Keratinocyte (primary cell): Measurements from ENCODE around the gene RDH12. TPM values are rescaled to one million over a fixed set of nuclear protein-coding genes. Genes with fewer than 3 reads are reported as not detected.

Source experiments
- DNase-seq: peaks from one replicate; pipeline ENCODE4 v3.0.0-alpha.2; 2011; ENCODE audit warnings: low read depth, missing footprints, low spot score
- FAIRE-seq: peaks from 2 replicates; lab custom pipeline; 2011; peaks lifted over from hg19 to GRCh38; lab: Jason Lieb, UNC
- H2AFZ ChIP-seq: 2 replicates; pipeline ENCODE4 v1.6.0; 2012; ENCODE audit warnings: low read length, control low read depth, inconsistent platforms; ENCODE audit not compliant: control insufficient read depth
- H3K27ac ChIP-seq: 2 replicates; pipeline ENCODE4 v1.5.1; 2011; ENCODE audit warnings: low read length; ENCODE audit not compliant: control insufficient read depth, insufficient read depth
- H3K27me3 ChIP-seq: 3 replicates; pipeline ENCODE4 v1.6.0; 2011; ENCODE audit warnings: low read length; ENCODE audit not compliant: control insufficient read depth, insufficient read depth; ENCODE audit errors: extremely low read depth
- H3K36me3 ChIP-seq, 2 experiments: 2 replicates in 1 of 2; 3 replicates in 1 of 2; pipeline ENCODE4 v1.5.1; 2011; ENCODE audit warnings: low read length in 2 of 2, mild to moderate bottlenecking in 1 of 2; ENCODE audit not compliant: control insufficient read depth in 2 of 2, insufficient read depth in 2 of 2; ENCODE audit errors: extremely low read depth in 1 of 2
- H3K4me1 ChIP-seq: 3 replicates; pipeline ENCODE4 v1.5.1; 2011; ENCODE audit warnings: low read length; ENCODE audit not compliant: control insufficient read depth, insufficient read depth; ENCODE audit errors: extremely low read depth
- H3K4me2 ChIP-seq: 3 replicates; pipeline ENCODE4 v1.6.0; 2011; ENCODE audit warnings: low read depth, low read length; ENCODE audit not compliant: control insufficient read depth, insufficient read depth; ENCODE audit errors: extremely low read depth
- H3K4me3 ChIP-seq, 3 experiments: fragments of 200-600 bp in 1 of 3; sonication (generic) in 1 of 3; 2 replicates in 2 of 3; 3 replicates in 1 of 3; pipeline ENCODE4 v1.5.1; 2011 to 2016; ENCODE audit warnings: low read length in 3 of 3, mild to moderate bottlenecking in 3 of 3, control low read depth in 2 of 3, inconsistent platforms in 1 of 3, low read depth in 1 of 3, mixed read lengths in 1 of 3, mixed run types in 1 of 3, moderate library complexity in 1 of 3; ENCODE audit not compliant: control insufficient read depth in 2 of 3, insufficient read depth in 2 of 3; ENCODE audit errors: extremely low read depth in 1 of 3
- H3K79me2 ChIP-seq: 2 replicates; pipeline ENCODE4 v1.6.0; 2012; ENCODE audit warnings: low read length; ENCODE audit not compliant: control insufficient read depth, insufficient read depth
- H3K9ac ChIP-seq: 3 replicates; pipeline ENCODE4 v1.6.0; 2011; ENCODE audit warnings: low read length; ENCODE audit not compliant: control insufficient read depth, insufficient read depth; ENCODE audit errors: extremely low read depth
- H3K9me1 ChIP-seq: 3 replicates; pipeline ENCODE4 v1.6.0; 2011; ENCODE audit warnings: low read length; ENCODE audit not compliant: control insufficient read depth, insufficient read depth; ENCODE audit errors: extremely low read depth
- H3K9me3 ChIP-seq: 2 replicates; pipeline ENCODE4 v1.5.1; 2012; ENCODE audit warnings: low read depth, low read length; ENCODE audit not compliant: control insufficient read depth
- H4K20me1 ChIP-seq: 3 replicates; pipeline ENCODE4 v1.6.0; 2011; ENCODE audit warnings: low read length; ENCODE audit not compliant: control insufficient read depth, insufficient read depth; ENCODE audit errors: extremely low read depth
- EZH2 ChIP-seq: IDR thresholded peaks from one replicate; pipeline ENCODE4 v1.6.1; 2012; ENCODE audit warnings: inconsistent platforms, mild to moderate bottlenecking, low read length, moderate library complexity
- dilution Hi-C: fragments of 300-500 bp; cut with MboI; formaldehyde crosslinking; loops from one replicate; pipeline ENCODE4 v1.7.0; 2020; ENCODE audit warnings: low sequenced_read_pairs; ENCODE audit not compliant: extremely low pct_ligation_motif_present
- polyA plus RNA-seq, 5 experiments: library from polyadenylated mRNA; depleted of rRNA in 3 of 5; stranded (reverse) in 3 of 5; stranded (forward) in 1 of 5; unstranded in 1 of 5; fragments of >200 nt; gene quantifications; 1 replicate in 1 of 5; 2 replicates in 3 of 5; 3 replicates in 1 of 5; pipeline versions ENCODE4 v1.2.1 to v1.2.3, GENCODE V29; 2011 to 2012; ENCODE audit warnings: missing spikeins in 2 of 5, low read depth in 1 of 5, low replicate concordance in 1 of 5
- small RNA-seq, 3 experiments: library from RNA; depleted of rRNA; stranded (forward); fragments of <200 nt; gene quantifications; one replicate each; pipeline ENCODE3, GENCODE V24; 2012; ENCODE audit warnings: low read depth in 3 of 3, low replicate concordance in 1 of 3; ENCODE audit not compliant: insufficient read length in 3 of 3
- TF ChIP-seq, protein P1 (sequence below), 3 experiments: IDR thresholded peaks in 1 of 3; conservative IDR thresholded peaks in 1 of 3; optimal IDR thresholded peaks in 1 of 3; 2 replicates in 2 of 3; 3 replicates in 1 of 3; pipeline versions ENCODE3 to v1.5.1; 2011; ENCODE audit warnings: low read length in 3 of 3, mild to moderate bottlenecking in 3 of 3, moderate library complexity in 2 of 3, control low read depth in 1 of 3, inconsistent platforms in 1 of 3; ENCODE audit not compliant: insufficient read depth in 2 of 3; ENCODE audit errors: extremely low read depth in 1 of 3

The RDH12 gene
- polyA plus RNA-seq, 1 donor (not counting 4 experiments of a cell fraction or from before 2014, with no cell fraction given): 0.98 TPM

DNA sequence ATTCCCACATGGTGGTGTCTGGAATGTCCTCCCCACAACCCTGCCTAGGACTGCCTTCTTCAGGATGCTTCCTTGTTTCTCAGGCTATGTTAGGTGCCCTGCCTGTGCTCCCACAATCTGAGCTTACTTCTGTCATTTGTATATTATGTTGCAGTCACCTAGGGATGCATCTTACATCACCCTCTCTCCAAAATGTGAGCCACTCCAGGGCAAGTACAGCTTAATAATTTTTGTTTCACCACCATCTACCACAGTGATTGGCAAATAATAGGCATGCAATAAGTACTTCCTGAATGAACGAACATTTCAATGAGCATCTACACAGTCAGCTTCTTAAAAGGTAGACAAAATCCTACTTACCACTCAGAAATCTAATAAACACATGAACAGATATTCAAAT is 77.1 kb downstream of the RDH12 start:
- DNase-seq (no peak), FAIRE-seq (no peak)
- Histone ChIP-seq H3K4me3 (no peak overlapping the region), H3K27ac (no peak overlapping the region), H4K20me1 (no peaks in the 10 kb centered on the region), H3K9me1 (no peaks in the 10 kb centered on the region), H3K9ac (no peak overlapping the region), H3K9me3 (no peaks in the 10 kb centered on the region), H3K79me2 (no peaks in the 10 kb centered on the region), H2AFZ (no peak overlapping the region), H3K4me2 (no peak overlapping the region), H3K4me1 (no peaks in the 10 kb centered on the region), H3K36me3 (peaks cover 23 to 40% of the 10 kb centered on the region in 2 experiments), H3K27me3 (no peaks in the 10 kb centered on the region)
- dilution Hi-C loops: no loop called here
- TF ChIP-seq EZH2: no peak
- TF ChIP-seq, protein P1, sequence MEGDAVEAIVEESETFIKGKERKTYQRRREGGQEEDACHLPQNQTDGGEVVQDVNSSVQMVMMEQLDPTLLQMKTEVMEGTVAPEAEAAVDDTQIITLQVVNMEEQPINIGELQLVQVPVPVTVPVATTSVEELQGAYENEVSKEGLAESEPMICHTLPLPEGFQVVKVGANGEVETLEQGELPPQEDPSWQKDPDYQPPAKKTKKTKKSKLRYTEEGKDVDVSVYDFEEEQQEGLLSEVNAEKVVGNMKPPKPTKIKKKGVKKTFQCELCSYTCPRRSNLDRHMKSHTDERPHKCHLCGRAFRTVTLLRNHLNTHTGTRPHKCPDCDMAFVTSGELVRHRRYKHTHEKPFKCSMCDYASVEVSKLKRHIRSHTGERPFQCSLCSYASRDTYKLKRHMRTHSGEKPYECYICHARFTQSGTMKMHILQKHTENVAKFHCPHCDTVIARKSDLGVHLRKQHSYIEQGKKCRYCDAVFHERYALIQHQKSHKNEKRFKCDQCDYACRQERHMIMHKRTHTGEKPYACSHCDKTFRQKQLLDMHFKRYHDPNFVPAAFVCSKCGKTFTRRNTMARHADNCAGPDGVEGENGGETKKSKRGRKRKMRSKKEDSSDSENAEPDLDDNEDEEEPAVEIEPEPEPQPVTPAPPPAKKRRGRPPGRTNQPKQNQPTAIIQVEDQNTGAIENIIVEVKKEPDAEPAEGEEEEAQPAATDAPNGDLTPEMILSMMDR (optimal IDR thresholded peaks at IDR 0.05 in 1 of 3, IDR thresholded peaks at IDR 0.05 in 1 of 3, conservative IDR thresholded peaks at IDR 0.05 in 1 of 3; ENCODE audit: extremely low read depth in 1 of 3, insufficient read depth in 2 of 3, low read length in 3 of 3): no peak

DNA sequence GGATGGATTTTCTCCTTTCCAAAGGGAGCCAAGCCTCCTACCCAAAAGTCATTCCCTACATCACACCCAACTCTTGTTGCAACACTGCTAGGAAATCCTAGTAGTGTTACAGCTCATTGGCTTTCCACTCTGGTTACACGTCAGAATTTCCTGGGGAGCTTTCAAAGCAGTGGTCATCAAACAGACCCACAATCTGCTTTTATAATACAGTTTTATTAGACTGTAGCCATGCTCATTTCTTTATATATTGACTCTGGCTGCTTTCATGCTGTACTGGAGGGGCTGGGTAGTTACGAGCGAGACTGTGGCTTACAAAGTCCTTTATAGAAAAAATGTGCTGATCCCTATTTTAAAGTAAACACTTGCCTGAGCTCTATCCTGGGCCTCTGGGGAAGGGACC is 80.4 kb downstream of the RDH12 start:
- no peaks in the 10 kb centered on the region for H3K9me1 ChIP-seq
- FAIRE-seq (no peak), DNase-seq (no peak)
- TF ChIP-seq, protein P1 (optimal IDR thresholded peaks at IDR 0.05 in 1 of 3, IDR thresholded peaks at IDR 0.05 in 1 of 3, conservative IDR thresholded peaks at IDR 0.05 in 1 of 3; ENCODE audit: extremely low read depth in 1 of 3, insufficient read depth in 2 of 3, low read length in 3 of 3): no peak
- TF ChIP-seq EZH2: no peak
- no peaks in the 10 kb centered on the region for H3K9me3 ChIP-seq
- no peak overlapping the region for H3K4me2 ChIP-seq
- H2AFZ ChIP-seq: no peak overlapping the region
- no peaks in the 10 kb centered on the region for H4K20me1 ChIP-seq
- no peaks in the 10 kb centered on the region for H3K79me2 ChIP-seq
- H3K4me1 ChIP-seq: no peaks in the 10 kb centered on the region
- no peak overlapping the region for H3K9ac ChIP-seq
- no peak overlapping the region for H3K4me3 ChIP-seq
- dilution Hi-C loops: no loop called here
- no peaks in the 10 kb centered on the region for H3K27me3 ChIP-seq
- H3K36me3 ChIP-seq: peaks cover 29 to 47% of the 10 kb centered on the region in 2 experiments
- no peak overlapping the region for H3K27ac ChIP-seq

Small RNAs within 50 kb of the gene (small RNA-seq; reads per million reads assigned to genes)
- gene AL049779.3: 0 reads per million in 3 experiments
- gene RN7SL369P: 0 reads per million in 3 experiments
- gene RNA5SP386: 0 reads per million in 3 experiments

Other genes starting within 250 kb of the RDH12 start
- 1.0 to 1.7 TPM (median 1.5 TPM) in 3 replicates for gene TMEM229B, start 213.2 kb upstream of the RDH12 start, polyA plus RNA-seq
- 2.6 to 4.4 TPM (median 2.9 TPM) in 3 replicates for gene PLEKHH1, start 168.6 kb upstream of the RDH12 start, polyA plus RNA-seq
- gene PIGH, start 101.6 kb upstream of the RDH12 start, polyA plus RNA-seq: 24.3 to 29.9 TPM (median 29.0 TPM) in 3 replicates
- gene ARG2, start 82.0 kb upstream of the RDH12 start, polyA plus RNA-seq: 3.5 to 9.4 TPM (median 8.2 TPM) in 3 replicates
- gene VTI1B, start 27.3 kb upstream of the RDH12 start, polyA plus RNA-seq: 54.4 to 94.4 TPM (median 62.1 TPM) in 3 replicates
- gene RDH11, start 6.1 kb upstream of the RDH12 start, polyA plus RNA-seq: 189 to 202 TPM (median 197 TPM) in 3 replicates
- 8.5 to 12.8 TPM (median 9.8 TPM) in 3 replicates for gene ZFYVE26, start 114.7 kb downstream of the RDH12 start, polyA plus RNA-seq
- 7.1 to 13.3 TPM (median 10.1 TPM) in 3 replicates for gene RAD51B, start 117.9 kb downstream of the RDH12 start, polyA plus RNA-seq